HepG2 (cell line): Measurements from ENCODE around the gene KIF6. TPM values are rescaled to one million over a fixed set of nuclear protein-coding genes. Genes with fewer than 3 reads are reported as not detected.

Experiments
- ATAC-seq: fragments of 200-7000 bp; cut with Tn5 transposase; 3 replicates; pipeline ENCODE4 v1.9.1; 2020; ENCODE audit warnings: mild to moderate bottlenecking, moderate library complexity
- BruUV-seq: library from RNA; stranded (reverse); fragments of 400-500 nt; replicated peaks from 2 replicates; lab custom pipeline; 2021; lab: Mats Ljungman, UMichigan
- CTCF ChIA-PET: fragments of 300-600 bp; formaldehyde crosslinking; extraction: SDS; loops from one replicate; lab custom pipeline; 2021; ENCODE audit warnings: low total read pairs, inconsistent platforms, low intra/inter-chr PET ratio; lab: Yijun Ruan, JAX
- POLR2A ChIA-PET: fragments of 350-600 bp; sonication (Branson Sonifier 250); formaldehyde crosslinking; loops from one replicate; lab custom pipeline; 2020; ENCODE audit warnings: antibody characterized with exemption, inconsistent platforms; lab: Yijun Ruan, JAX
- DNase-seq: peaks from one replicate; pipeline ENCODE4 v3.0.0-alpha.2; 2015; ENCODE audit warnings: low spot score
- FAIRE-seq: peaks from 3 replicates; lab custom pipeline; 2011; peaks lifted over from hg19 to GRCh38; lab: Jason Lieb, UNC
- H2AFZ ChIP-seq: one replicate; pipeline ENCODE4 v1.6.1; 2011; ENCODE audit warnings: low read length, inconsistent platforms
- H3K27ac ChIP-seq: fragments of 300-600 bp; 3 replicates; pipeline ENCODE4 v1.8.0; 2011; ENCODE audit warnings: mixed run types, mild to moderate bottlenecking, mixed read lengths, low read length, inconsistent platforms; ENCODE audit not compliant: insufficient read depth; ENCODE audit errors: extremely low read length
- H3K27me3 ChIP-seq, 2 experiments: fragments of 200-600 bp in 1 of 2; 2 replicates in 1 of 2; 3 replicates in 1 of 2; pipeline versions ENCODE4 v1.6.0 to v1.8.0; 2011; ENCODE audit warnings: low read length in 2 of 2, mild to moderate bottlenecking in 2 of 2, moderate library complexity in 2 of 2, inconsistent platforms in 1 of 2; ENCODE audit not compliant: insufficient read depth in 2 of 2, control insufficient read depth in 1 of 2
- H3K36me3 ChIP-seq, 2 experiments: fragments of 200-600 bp in 1 of 2; replicated peaks in 1 of 2; 2 replicates in 1 of 2; 3 replicates in 1 of 2; pipeline versions ENCODE4 v1.5.1 to v1.8.0; 2011; ENCODE audit warnings: low read length in 2 of 2, inconsistent platforms in 1 of 2; ENCODE audit not compliant: insufficient read depth in 2 of 2, control insufficient read depth in 1 of 2
- H3K4me1 ChIP-seq: 2 replicates; pipeline ENCODE4 v1.5.1; 2012; ENCODE audit warnings: low read length, inconsistent platforms; ENCODE audit not compliant: insufficient read depth
- H3K4me2 ChIP-seq: 2 replicates; pipeline ENCODE4 v1.6.0; 2011; ENCODE audit warnings: low read depth, low read length, inconsistent platforms
- H3K4me3 ChIP-seq, 3 experiments: fragments of 200-600 bp in 1 of 3; sonication (generic), shearing (Covaris generic) in 1 of 3; replicated peaks in 1 of 3; 2 replicates each; pipeline ENCODE4 v1.5.1; 2011 to 2016; ENCODE audit warnings: low read length in 3 of 3, inconsistent platforms in 2 of 3, low read depth in 2 of 3, mild to moderate bottlenecking in 2 of 3, control low read depth in 1 of 3, mixed read lengths in 1 of 3; ENCODE audit not compliant: insufficient read depth in 1 of 3
- H3K79me2 ChIP-seq: one replicate; pipeline ENCODE4 v1.6.1; 2011; ENCODE audit warnings: low read length, inconsistent platforms; ENCODE audit not compliant: insufficient read depth
- H3K9ac ChIP-seq: 2 replicates; pipeline ENCODE4 v1.6.0; 2011; ENCODE audit warnings: mild to moderate bottlenecking, low read depth, low read length, inconsistent platforms; ENCODE audit not compliant: insufficient read depth
- H3K9me3 ChIP-seq: 2 replicates; pipeline ENCODE4 v1.5.1; 2012; ENCODE audit warnings: mild to moderate bottlenecking, low read length
- H4K20me1 ChIP-seq: 2 replicates; pipeline ENCODE4 v1.6.0; 2011; ENCODE audit warnings: inconsistent platforms, mild to moderate bottlenecking, low read length, moderate library complexity; ENCODE audit not compliant: insufficient read depth
- BCLAF1 ChIP-seq: fragments of 450-650 bp; IDR thresholded peaks from 2 replicates; pipeline ENCODE4 v1.6.1; 2017; ENCODE audit warnings: mild to moderate bottlenecking
- HBP1 ChIP-seq: IDR thresholded peaks from 2 replicates; pipeline ENCODE4 v1.6.1; 2016; ENCODE audit warnings: low read depth, control low read depth
- STAG1 ChIP-seq: sonication (generic); formaldehyde crosslinking; IDR thresholded peaks from 2 replicates; pipeline ENCODE4 v1.4.0; 2020; ENCODE audit warnings: missing genetic modification reagents
- ZBTB1 ChIP-seq: sonication (generic); formaldehyde crosslinking; IDR thresholded peaks from 2 replicates; pipeline ENCODE4 v1.4.0; 2020; ENCODE audit warnings: missing genetic modification reagents, borderline replicate concordance
- WGBS: methylation state at CpG from one replicate; pipeline ENCODE4 v1.1.6; 2017; ENCODE audit warnings: low lambda C conversion rate; 5-methylcytosine and 5-hydroxymethylcytosine counted together
- in situ Hi-C: cut with HindIII; loops from 2 replicates; pipeline ENCODE4 v1.10.0; 2017; ENCODE audit warnings: low pct_unique_long_range_greater_than_20kb; ENCODE audit not compliant: extremely low pct_ligation_motif_present
- intact Hi-C: fragments of 100-400 bp; cut with micrococcal nuclease; formaldehyde crosslinking; loops from one replicate; pipeline ENCODE4 v1.10.0; 2022; ENCODE audit not compliant: unreplicated experiment
- polyA plus RNA-seq, 8 experiments: library from polyadenylated mRNA; depleted of rRNA in 3 of 8; stranded (reverse) in 7 of 8; unstranded in 1 of 8; fragments of >200 nt; fragmentation: Illumina TruSeq in 4 of 8; extraction: Trizol in 4 of 8; gene quantifications; 2 replicates each; pipeline versions ENCODE4 v1.2.1 to v1.2.3, GENCODE V29; 2011 to 2016; ENCODE audit warnings: low read depth in 4 of 8, missing spikeins in 1 of 8, mixed read lengths in 1 of 8; ENCODE audit not compliant: insufficient read depth in 1 of 8
- total RNA-seq, 5 experiments: library from RNA; depleted of rRNA; stranded (reverse); fragments of >200 nt; fragmentation: Illumina TruSeq; extraction: Trizol; gene quantifications; 2 replicates each; pipeline ENCODE4 v1.2.3, GENCODE V29; 2016; ENCODE audit warnings: low read depth in 1 of 5

Gene KIF6
- total and polyA plus RNA-seq, 2 of the 13 experiments (the other 11 are each of a cell fraction or from before 2014, with no cell fraction given), result 0.04 to 0.27 TPM

- no peak for TF ChIP-seq HBP1 (CRISPR knock-in tag)
- no peak for TF ChIP-seq ZBTB1
- TF ChIP-seq, all 625 proteins: peak for 0
Measured at GRCh38 chr6:39733704-39734103, 8.5 kb upstream of the KIF6 start (continued).

GRCh38 chr6:39731565-39731964 lies 6.4 kb upstream of the KIF6 start:
- ChIA-PET CTCF (no interaction called here), POLR2A (no interaction called here)
- Histone ChIP-seq H3K9me3 (0 out of 2 replicates have a peak, but pooled peaks cover 4% of the 10 kb centered on the region), H3K27me3 (no peaks in the 10 kb centered on the region), H3K4me3 (no peak overlapping the region), H2AFZ (no peak overlapping the region), H3K36me3 (no peaks in the 10 kb centered on the region), H3K79me2 (no peaks in the 10 kb centered on the region), H3K4me1 (no peaks in the 10 kb centered on the region), H3K27ac (no peak overlapping the region), H4K20me1 (no peaks in the 10 kb centered on the region), H3K9ac (no peak overlapping the region), H3K4me2 (no peak overlapping the region)
- FAIRE-seq, result no peak
- TF ChIP-seq STAG1 (CRISPR knock-in tag) (0 out of 2 replicates have a peak, but pooled peaks have one; percentile 11), BCLAF1 (no peak)
- in situ Hi-C loops (no loop called here), intact Hi-C loops (no loop called here)
- 46% methylated on average over 6 of the region's 6 CpGs for WGBS
- no TSS peak for BruUV-seq
- ATAC-seq, result no peak; the same call in 2 of the 3 replicates
- no peak for DNase-seq
